T1000 (cell line): ENCODE measurements around the gene MYO3B.
"Not testable (repeated sequence)": the region's sequence is repeated elsewhere in the genome, so short reads cannot be mapped to it uniquely, and the experiment has no call there.

Source experiments
- DNase-seq: peaks from one replicate; lab custom pipeline; 2025; ENCODE audit warnings: mixed read lengths; lab: John Stamatoyannopoulos, UW

Gene MYO3B

DNA sequence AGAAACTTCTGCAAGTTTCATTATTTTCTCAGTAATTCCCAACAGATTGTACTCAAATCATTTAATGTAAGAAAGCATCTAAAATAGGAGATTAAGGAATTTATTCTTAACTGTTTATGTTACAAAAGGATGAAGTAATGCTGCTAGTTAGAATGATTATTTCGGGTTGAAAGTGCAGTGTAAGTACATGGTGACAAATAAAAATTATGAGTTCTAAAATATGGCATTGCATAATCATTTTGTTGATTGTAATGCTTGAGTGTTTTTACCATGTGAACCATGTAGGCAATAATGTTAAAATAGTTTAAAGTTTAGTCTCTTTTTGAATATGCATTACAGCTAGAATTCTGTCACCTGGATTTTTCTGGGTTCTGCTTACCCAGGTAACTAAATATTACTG lies 388.2 kb downstream of the MYO3B start:
- no peak for DNase-seq

DNA sequence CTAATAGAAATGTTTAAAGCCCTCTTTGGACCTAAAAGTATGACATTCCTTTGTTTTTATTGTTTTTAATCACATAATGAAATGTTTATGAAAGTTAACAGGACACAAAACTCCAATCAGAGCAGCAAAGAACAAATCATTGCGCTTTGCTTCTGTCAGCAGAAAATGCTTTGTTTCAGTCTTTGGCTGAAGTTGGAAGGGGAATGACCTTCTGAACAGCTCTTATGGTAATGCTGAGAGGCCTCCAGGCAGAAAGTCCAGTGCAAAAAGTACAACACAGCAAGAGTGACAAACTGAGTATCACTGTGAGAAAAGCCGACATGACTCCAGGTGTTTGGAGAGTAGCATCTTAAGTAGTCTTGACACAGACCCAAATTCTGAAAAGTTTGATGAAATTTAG lies 389.5 kb downstream of the MYO3B start:
- DNase-seq: no peak

DNA sequence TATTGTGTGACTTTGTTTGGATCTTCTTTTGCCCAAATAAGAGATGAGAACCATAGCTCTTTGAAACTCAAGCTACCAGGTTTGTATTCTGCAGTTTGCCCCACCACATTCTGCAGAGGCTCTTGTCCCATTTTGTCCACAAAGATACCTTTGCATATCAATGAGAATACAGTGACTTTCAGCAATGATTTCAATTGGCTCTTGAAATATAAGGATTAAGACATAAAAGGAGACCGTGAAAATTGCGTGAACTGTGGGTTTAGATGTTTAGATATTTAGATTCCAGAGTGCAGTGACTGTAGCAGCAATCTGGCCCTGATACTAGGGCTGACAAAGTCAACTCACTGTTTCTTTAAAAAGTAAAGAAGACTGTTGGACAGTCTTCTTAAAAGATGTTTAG lies 390.6 kb downstream of the MYO3B start:
- no peak for DNase-seq

DNA sequence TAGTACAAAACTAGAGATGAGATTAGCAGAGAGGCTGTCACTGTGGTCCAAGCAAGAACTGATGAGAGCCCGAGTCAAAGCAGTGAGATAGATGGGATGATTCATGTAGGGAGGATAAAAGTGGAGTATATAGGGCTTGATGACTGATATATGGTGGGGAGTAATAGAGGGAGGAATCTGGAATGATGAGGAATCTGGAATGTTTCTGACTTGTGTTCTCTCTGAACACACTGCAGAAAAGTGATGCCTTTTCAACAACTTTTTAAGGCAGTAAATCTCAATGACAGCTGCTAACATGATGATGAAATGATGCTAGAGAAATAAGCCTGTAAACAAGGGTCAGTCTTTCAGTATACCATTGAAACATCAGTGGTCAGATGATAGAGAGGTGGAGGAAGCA lies 393.7 kb downstream of the MYO3B start:
- DNase-seq: no peak

DNA sequence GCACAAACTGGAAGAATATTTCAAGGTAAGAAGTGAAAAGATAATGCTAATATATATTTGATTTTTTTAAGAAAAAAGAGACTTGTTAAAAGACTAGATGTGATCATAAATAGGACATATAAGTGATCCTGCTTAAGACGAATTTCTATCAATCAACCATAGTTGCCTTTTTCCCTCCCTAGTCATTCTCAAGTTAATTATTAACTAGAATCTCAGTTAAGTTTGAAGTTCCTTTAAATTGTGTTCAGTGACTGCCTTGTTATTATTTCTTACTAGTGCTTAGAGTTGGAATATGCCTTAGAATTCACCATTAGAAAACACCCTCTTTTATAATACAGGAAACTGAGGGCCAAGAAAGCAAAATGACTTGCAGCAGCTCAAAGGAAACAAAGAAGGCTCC lies 395.7 kb downstream of the MYO3B start:
- no peak for DNase-seq

DNA sequence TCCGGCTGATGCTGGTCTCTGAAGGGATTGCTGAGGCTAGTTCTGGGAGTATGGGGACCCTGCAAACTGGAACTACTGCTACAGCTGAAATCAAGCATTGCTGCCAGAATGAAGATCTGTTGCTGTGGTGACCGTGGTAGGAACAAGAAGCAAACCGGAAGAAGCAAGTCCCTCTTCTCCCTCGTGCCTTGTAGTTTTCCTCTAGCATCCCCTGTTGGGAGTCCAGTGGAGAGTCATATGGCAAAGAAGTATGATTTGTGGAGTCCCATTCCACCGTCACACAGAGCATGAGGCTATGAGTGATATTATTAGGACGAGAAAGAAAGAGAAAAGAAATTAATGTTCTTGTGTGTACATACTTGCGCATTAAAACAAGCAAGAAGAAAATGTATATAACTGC lies 398.3 kb downstream of the MYO3B start:
- no peak for DNase-seq

DNA sequence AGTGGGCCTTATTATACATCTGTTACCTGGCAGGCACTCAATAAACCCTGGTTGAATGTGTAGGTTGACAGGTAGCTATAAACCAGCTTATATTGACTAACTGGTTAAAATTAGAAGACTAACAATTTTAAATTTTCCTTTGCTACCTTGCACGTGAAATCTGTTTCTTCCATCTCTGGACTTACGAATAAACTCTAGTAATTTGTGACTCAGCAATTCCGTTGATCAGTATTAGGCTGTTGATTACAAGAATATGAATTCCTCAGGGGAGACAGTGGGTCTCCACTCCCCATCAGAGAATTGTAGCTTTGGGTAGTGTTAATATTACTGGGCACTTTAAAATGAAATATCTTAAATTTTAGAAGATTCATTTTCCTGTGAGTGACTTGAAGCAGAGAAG lies 399.4 kb downstream of the MYO3B start:
- no peak for DNase-seq

DNA sequence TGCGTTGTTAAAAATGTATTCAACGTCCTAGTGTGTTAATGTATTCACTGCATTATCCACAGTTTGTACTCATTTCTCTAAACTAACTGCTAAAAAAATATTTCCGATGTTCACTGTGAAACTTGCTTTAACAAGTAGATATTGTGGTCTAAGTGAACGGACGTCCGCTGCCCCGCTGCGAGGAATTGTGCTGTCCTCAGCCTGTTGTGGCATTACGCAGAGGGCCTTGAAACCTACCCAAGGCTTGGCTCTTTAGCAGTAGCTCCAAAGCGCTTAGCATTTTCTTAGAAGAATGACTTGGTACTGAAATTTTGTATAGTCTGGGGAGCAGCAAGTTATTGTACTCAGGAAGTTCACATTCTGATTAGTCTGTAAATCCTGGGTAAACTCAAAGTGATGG lies 400.7 kb downstream of the MYO3B start:
- DNase-seq: no peak

DNA sequence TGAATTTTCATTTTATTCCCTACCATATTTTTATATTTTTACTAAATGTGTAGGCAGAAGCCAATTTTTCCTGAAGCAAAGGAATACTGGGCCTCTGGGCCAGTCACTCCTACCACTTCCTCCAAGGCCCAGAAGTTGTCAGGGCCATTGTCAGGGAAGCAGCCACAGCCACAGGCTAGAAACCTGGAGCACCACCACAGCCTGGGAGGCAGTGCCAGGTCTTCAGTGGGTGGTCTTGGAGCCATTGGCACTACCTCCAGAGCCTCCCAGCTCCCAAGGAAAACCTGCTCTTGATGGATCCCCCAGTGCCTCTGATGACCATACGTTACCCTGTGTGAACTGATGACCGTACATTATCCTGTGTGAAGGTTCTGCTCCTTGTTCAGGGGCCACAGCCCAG lies 401.6 kb downstream of the MYO3B start:
- no peak for DNase-seq

DNA sequence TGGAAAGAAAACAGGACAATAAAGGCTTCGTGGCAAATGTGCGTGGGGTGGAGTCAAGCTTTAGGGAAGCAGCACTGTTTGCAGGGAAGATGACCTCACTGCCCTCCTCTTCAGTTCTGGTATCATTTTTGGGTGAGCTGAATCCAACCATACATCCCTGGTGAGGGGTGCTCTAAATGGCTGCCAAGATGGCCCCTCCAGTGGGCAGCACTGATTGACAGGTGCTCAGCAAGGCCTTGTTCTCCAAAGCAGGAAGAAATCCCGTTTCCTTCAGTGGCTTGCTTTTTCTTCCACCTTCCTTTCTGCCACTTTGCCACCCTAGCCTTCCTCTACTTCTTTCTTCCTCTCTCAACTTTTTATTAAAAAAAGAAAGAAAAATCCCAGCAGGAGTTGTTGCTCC lies 404.4 kb downstream of the MYO3B start:
- DNase-seq: no peak

DNA sequence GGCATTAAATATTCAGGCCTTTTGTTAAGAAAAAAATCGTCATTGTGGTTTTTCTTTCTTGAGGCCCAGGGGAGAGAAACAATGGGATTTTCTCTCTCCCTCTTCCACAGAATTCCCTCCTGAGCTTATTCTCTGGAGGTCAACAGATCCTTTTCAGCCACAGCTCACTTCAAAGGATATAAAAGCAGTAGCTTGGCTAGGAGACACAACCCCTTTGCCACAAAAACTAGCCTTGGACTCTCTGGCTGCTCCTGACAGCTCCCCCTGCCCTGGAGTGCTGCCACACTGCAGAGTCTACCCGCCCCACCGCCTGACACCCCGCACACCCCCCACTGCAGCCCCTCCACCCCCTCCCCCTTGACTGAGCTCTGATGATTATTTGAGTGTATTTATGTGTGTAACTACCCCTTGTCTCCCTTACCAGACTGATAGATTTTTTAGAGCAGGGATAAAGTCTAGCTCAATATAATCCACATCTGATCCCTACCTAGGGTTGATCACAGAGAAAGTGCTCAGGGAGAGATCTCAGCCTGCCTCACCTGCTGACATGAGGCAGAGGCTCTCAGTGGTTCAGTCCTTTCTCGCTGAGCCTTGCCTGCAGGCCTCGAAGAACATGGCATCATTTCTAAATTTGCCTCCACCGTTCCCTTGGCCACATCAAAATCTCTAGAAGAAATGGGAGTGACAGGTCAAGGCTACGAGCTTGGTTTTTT lies 405.0 kb downstream of the MYO3B start:
- DNase-seq: no peak

DNA sequence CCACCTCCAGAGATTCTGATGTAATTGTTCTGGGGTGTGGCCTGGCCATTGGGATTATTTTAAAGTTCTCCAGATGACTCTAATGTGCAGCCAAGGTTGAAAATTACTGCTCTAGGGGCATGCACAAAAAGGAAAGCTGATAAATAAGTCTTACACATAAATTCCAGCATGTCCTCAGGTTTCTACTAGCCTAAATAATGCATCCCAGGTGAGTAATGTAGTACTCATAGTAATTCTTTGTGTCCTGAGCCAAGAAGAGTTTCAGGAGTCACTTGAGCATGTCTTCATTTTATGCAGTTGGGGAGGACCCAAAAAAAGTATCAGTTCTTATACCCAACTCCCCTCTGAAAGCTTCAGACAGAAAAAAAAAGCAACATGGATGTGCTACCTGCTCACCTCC lies 407.1 kb downstream of the MYO3B start:
- no peak for DNase-seq

DNA sequence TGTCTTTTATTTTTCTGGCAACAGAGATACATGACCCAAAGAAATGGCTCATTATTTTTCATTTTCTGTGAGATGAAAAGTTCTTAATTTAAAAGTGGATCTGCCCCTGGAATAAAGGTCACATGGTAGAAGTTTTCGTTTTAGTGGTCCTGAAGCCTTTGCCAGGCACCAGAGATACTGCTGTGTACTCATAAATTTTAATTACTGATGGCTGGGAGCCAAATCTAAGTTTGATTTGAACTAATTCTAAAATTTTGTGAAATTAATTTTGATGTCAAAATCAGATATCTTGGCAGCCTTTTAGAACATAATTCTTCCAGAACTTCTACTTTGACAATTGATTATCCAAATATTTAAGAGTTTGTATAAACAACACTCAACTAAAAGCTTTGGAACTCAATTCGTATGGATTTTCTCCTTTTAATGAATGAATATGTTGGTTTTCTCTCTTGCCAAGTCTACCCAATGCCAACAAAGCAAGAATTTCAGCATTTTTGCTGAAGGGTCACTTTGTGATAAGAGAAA lies 408.7 kb downstream of the MYO3B start:
- DNase-seq: no peak

DNA sequence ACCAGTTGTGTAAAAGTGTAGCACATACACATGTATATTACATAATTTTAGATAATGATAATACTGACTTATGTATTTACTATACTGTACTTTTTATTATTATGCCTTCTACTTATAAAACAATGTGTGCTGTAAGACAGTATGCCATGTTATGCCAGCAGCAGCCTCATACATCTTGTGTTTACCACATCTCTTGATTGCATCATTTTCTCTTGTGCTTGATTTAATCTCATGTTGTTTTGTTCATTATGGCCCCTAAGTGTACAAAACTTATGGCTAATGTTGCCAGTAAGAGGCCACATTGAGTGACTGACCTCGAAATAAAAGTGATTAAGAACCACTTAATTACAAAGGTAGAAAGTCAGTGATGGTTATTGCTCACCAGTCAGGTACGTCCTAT lies 409.2 kb downstream of the MYO3B start:
- DNase-seq: no peak

DNA sequence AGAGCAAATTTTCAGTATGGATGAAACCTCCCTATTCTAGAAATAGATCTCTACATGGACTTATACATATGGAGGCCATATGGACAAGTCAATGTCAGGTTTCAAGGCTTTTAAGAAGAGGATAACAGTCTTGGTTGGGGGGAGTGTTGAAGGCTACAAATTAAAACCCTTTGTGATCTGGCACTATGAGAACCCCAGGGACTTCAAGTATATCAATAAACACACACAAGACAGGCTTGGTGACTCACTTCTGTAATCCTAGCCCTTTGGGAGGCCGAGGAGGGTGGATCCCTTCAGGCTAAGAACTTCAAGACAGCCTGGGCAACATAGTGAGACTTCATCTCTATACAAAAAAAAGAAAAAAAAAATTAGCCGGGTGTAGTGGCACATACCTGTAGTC lies 410.0 kb downstream of the MYO3B start:
- DNase-seq: peak; percentile 10

DNA sequence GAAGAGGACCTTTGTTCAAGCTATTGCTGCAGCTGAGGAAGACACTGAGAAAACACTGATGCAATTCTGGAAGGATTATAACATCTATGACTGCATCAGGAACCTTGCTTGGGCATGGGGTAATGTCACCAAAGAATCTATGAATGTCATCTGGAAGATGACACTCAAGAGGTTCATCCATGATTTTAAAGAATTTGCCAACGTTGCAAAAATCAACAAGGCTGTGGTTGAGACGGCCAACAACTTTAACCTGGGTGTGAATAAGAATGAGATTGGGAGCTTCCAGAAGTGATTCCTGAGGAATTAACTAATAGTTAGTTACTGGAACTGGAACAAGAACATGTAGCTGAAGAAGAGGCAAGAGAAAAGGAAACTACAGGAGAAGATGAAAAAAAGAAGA lies 410.8 kb downstream of the MYO3B start:
- no peak for DNase-seq

DNA sequence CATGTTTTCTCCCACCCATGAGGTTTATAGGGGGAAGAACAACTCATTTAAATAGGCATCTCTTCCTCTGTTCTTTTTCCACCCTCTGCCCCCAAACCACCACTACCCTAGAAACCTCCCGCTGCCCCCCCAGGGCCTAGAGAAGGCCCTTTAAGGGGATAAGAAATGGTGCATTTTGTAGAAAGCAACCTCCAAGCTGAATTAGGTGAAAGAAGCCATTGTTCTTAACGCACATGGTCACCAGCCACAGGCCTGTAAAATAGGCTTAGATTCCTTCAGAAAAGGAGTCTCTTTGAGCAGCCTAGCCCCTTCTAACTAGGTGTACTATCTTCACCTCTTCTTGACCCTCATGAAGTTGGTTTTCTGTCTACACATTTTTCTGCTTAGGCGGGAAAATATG lies 418.6 kb downstream of the MYO3B start:
- no peak for DNase-seq

DNA sequence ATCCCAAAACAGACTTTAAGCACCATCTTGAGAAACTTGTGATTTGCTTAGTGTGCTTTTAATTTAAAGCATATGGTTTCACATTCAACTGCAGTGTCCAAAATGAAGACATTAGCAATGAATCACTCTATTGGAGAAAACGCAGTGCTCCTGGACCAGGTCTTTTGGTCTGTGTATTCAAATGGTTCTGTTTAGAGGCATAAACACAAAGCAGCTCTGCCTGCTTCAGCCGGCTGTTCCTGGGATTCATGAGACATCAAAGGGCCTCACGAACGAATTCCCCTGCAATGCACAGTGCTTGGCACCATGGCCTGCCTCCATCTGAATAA lies 420.1 kb downstream of the MYO3B start:
- no peak for DNase-seq

DNA sequence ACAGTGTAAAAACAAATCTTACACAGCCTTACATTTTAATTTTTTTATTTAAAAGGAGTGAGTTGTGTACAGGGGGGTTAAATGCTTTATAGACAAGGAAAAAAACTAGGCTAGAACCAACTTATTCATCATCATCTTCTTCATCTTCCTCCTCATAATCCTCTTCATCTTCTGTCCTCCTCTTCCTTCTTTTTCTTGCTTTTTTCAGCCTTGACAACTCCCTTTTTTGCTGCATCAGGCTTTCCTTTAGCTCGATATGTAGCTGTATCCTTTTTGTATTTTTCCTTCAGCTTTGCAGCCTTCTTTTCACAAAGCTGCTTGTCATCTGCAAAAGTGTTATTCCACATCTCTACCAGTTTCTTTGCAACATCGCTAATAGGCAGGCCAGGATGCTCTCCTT lies 423.5 kb downstream of the MYO3B start:
- no peak for DNase-seq

DNA sequence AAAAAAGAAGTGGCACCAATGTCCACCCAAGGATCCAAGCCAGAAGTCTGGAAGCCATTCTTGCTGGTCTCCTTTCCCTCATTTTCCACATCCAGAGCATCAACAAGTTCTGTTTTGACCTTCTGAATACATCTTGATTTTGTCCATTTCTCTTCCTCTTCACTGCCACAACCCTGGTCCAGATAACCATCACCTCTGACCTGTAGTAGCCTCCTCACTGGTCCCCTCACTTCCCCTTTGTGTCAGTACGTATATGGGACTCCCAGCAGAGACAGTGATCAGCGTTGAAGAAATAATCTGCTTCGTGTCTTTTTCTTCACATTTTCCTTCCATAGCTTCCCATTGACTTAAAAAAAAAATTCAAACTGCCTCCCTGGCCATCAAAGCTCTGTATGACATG lies 427.9 kb downstream of the MYO3B start:
- no peak for DNase-seq

DNA sequence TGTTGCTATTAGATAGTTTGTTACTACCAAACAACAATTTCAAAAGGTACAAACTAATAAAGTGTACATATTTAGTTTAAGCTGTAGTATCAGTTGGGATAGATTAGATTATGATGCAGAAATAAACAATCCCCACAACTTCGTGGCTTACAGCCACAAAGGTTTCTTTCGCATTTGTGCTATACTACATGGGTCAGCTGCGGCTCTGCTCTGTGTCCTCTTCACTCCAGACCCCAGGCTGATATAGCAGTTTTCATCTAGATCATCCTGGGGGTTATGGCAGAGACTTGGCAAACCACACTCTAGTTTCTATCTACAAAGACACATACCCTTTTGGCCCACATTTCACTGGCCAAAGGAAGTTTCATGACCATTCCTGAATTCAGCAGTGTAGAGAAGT lies 429.2 kb downstream of the MYO3B start:
- DNase-seq: no peak

DNA sequence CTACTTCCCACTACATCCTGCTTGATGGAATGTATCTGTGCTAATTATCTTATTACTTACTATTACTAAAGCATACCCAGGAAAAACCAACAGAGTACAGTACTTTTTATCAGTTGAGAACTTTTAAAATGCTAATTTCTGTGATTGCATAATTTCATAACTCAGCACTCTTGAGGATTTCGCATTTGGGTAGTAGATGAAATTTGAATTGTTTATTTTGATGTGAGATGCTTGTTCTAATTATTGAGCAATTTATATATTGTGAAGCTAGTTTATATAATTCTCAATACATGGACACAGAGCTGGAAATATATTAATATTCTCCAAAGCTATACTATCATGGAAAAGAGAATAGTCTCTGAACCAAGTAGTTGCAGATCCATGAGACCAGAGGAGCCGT lies 432.7 kb downstream of the MYO3B start:
- DNase-seq: no peak

DNA sequence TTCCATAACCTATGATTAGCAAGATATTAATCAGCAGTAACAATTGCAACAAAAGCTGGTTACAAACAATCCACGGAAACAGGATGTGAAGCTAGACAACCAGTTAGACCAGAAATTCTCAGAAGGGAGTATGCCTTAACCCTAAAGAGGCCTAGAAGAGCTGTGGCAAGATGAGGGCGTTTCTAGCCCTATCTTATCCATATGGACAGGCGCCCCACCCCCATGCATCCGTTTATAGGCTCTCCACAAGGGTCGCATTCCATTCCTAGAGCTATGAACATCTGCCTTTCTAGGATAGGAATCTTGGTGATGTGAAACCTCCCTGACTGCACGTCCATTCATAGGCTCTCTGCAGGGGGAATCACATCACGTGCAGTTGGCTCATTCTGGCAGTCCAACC lies 441.0 kb downstream of the MYO3B start:
- DNase-seq: not testable (repeated sequence)

DNA sequence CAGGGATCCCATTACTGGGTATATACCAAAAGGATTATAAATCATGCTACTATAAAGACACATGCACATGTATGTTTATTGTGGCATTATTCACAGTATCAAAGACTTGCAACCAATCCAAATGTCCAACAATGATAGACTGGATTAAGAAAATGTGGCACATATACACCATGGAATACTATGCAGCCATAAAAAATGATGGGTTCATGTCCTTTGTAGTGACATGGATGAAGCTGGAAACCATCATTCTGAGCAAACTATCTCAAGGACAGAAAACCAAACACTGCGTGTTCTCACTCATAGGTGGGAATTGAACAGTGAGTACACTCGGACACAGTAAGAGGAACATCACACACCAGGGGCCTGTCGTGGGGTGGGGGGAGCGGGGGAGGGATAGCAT lies 457.1 kb downstream of the MYO3B start:
- not testable (repeated sequence) for DNase-seq

DNA sequence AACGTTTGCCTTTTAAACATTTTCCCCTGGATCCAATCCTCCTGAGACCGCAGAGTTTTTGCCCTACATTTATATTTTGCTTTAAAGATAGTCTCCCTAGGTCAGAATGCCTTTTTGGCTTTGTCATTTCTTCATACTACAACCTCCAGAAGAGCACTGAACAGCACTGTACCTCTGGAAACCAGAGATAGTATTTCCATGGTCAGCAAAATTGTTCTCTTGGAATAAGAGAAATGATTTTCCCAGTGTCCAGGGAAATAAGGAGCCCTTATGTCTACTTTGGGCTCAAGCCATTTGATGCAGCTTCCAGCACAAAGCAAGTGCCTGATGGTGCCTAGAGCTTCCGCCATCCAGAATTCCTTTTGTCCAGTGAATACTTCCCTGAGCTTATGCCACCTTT lies 461.7 kb downstream of the MYO3B start:
- no peak for DNase-seq
